HCT116 (cell line): Measurements from ENCODE around the gene ALG13. TPM values are rescaled to one million over a fixed set of nuclear protein-coding genes. Genes with fewer than 3 reads are reported as not detected.

Experiments
- ATAC-seq: fragments of 200-7000 bp; cut with Tn5 transposase; 2 replicates; pipeline ENCODE4 v1.9.1; 2020; ENCODE audit warnings: mild to moderate bottlenecking, moderate library complexity
- BruUV-seq: library from RNA; stranded (reverse); fragments of 400-500 nt; replicated peaks from 2 replicates; lab custom pipeline; 2021; lab: Mats Ljungman, UMichigan
- CTCF ChIA-PET: fragments of 300-600 bp; sonication (Branson Sonifier 250); formaldehyde crosslinking; loops from one replicate; lab custom pipeline; 2021; ENCODE audit warnings: antibody characterized with exemption; lab: Charles Lee
- POLR2A ChIA-PET: fragments of 300-600, 350-600 bp; sonication (Branson Sonifier 250); formaldehyde crosslinking; loops from one replicate; lab custom pipeline; 2021; ENCODE audit warnings: antibody characterized with exemption; lab: Charles Lee
- RAD21 ChIA-PET, 2 experiments: fragments of 300-600 bp; sonication (Branson Sonifier 250); formaldehyde crosslinking; loops; one replicate each; lab custom pipeline; 2023; ENCODE audit warnings: low total read pairs in 2 of 2; ENCODE audit not compliant: uncharacterized antibody in 2 of 2, unreplicated experiment in 2 of 2, low non-redundant PET in 1 of 2; lab: Charles Lee
- DNase-seq: peaks from one replicate; pipeline ENCODE4 v3.0.0-alpha.2; 2010; ENCODE audit warnings: low read depth, low spot score
- H2AFZ ChIP-seq: fragments of 200-600 bp; shearing (Covaris generic), sonication (generic); 2 replicates; pipeline ENCODE4 v1.6.1; 2017; ENCODE audit warnings: low read depth, mixed run types, mixed read lengths, antibody characterized with exemption, low read length; ENCODE audit not compliant: poor library complexity, severe bottlenecking
- H3K27ac ChIP-seq: 2 replicates; pipeline ENCODE4 v1.5.1; 2012; ENCODE audit warnings: low read depth, low read length
- H3K27me3 ChIP-seq: fragments of 200-600 bp; sonication (generic); 2 replicates; pipeline ENCODE4 v1.6.1; 2016; ENCODE audit warnings: mixed run types, low read length, mixed read lengths; ENCODE audit not compliant: insufficient read depth
- H3K36me3 ChIP-seq, 2 experiments: fragments of 200-500 bp in 1 of 2; fragments of 200-600 bp in 1 of 2; sonication (Bioruptor generic) in 1 of 2; sonication (generic) in 1 of 2; 2 replicates each; pipeline versions ENCODE4 v1.5.1 to v1.6.1; 2014 to 2016; ENCODE audit warnings: low read length in 2 of 2, inconsistent platforms in 1 of 2, mixed read lengths in 1 of 2, mixed run types in 1 of 2; ENCODE audit not compliant: insufficient read depth in 2 of 2, control insufficient read depth in 1 of 2
- H3K4me1 ChIP-seq, 2 experiments: fragments of 200-600 bp in 1 of 2; sonication (generic) in 1 of 2; 2 replicates each; pipeline versions ENCODE4 v1.5.1 to v1.6.1; 2012 to 2017; ENCODE audit warnings: low read length in 2 of 2, inconsistent platforms in 1 of 2, mild to moderate bottlenecking in 1 of 2, mixed read lengths in 1 of 2, mixed run types in 1 of 2, moderate library complexity in 1 of 2; ENCODE audit not compliant: insufficient read depth in 2 of 2, control insufficient read depth in 1 of 2
- H3K4me2 ChIP-seq: fragments of 200-600 bp; sonication (generic); 2 replicates; pipeline ENCODE4 v1.6.1; 2017; ENCODE audit warnings: mixed run types, low read length, mixed read lengths
- H3K4me3 ChIP-seq, 2 experiments: fragments of 200-600 bp in 1 of 2; sonication (generic) in 1 of 2; replicated peaks in 1 of 2; 2 replicates each; pipeline ENCODE4 v1.5.1; 2011 to 2016; ENCODE audit warnings: low read length in 2 of 2, control low read depth in 1 of 2, low read depth in 1 of 2, mild to moderate bottlenecking in 1 of 2, mixed read lengths in 1 of 2, mixed run types in 1 of 2
- H3K79me2 ChIP-seq: fragments of 200-600 bp; sonication (generic); 2 replicates; pipeline ENCODE4 v1.6.1; 2017; ENCODE audit warnings: mild to moderate bottlenecking, mixed run types, low read length, moderate library complexity, mixed read lengths; ENCODE audit not compliant: insufficient read depth
- H3K9ac ChIP-seq: fragments of 200-600 bp; sonication (generic); 2 replicates; pipeline ENCODE4 v1.6.1; 2016; ENCODE audit warnings: low read length, mixed read lengths
- H3K9me2 ChIP-seq: fragments of 200-600 bp; sonication (generic), shearing (Covaris generic); 2 replicates; pipeline ENCODE4 v1.6.1; 2017; ENCODE audit warnings: mixed run types, mild to moderate bottlenecking, moderate library complexity; ENCODE audit not compliant: insufficient read depth
- H3K9me3 ChIP-seq, 2 experiments: fragments of 200-500 bp in 1 of 2; fragments of 200-600 bp in 1 of 2; sonication (Bioruptor generic) in 1 of 2; sonication (generic) in 1 of 2; 2 replicates each; pipeline ENCODE4 v1.6.1; 2014 to 2017; ENCODE audit warnings: low read length in 2 of 2, mixed read lengths in 2 of 2, inconsistent platforms in 1 of 2, low read depth in 1 of 2, mild to moderate bottlenecking in 1 of 2, mixed run types in 1 of 2, moderate library complexity in 1 of 2; ENCODE audit not compliant: control insufficient read depth in 1 of 2, insufficient read depth in 1 of 2
- H4K20me1 ChIP-seq: fragments of 200-600 bp; sonication (generic), shearing (Covaris generic); 2 replicates; pipeline ENCODE4 v1.6.1; 2017; ENCODE audit warnings: mixed run types, mild to moderate bottlenecking, moderate library complexity; ENCODE audit not compliant: insufficient read depth
- ATF3 ChIP-seq: IDR thresholded peaks from 2 replicates; pipeline ENCODE4 v1.6.1; 2012
- CEBPB ChIP-seq: IDR thresholded peaks from 2 replicates; pipeline ENCODE4 v1.6.1; 2012; ENCODE audit warnings: low read depth
- CTCF ChIP-seq, 3 experiments: fragments of 200-600 bp in 1 of 3; sonication (generic) in 1 of 3; IDR thresholded peaks in 2 of 3; conservative IDR thresholded peaks in 1 of 3; 2 replicates each; pipeline ENCODE4 v1.5.1; 2012 to 2017; ENCODE audit warnings: low read depth in 2 of 3, low read length in 2 of 3, antibody characterized with exemption in 1 of 3, borderline replicate concordance in 1 of 3, control low read depth in 1 of 3, mild to moderate bottlenecking in 1 of 3, mixed read lengths in 1 of 3, mixed run types in 1 of 3, moderate library complexity in 1 of 3; ENCODE audit not compliant: insufficient read depth in 1 of 3
- ELF1 ChIP-seq: IDR thresholded peaks from 2 replicates; pipeline ENCODE4 v1.6.1; 2012; ENCODE audit warnings: low read depth, borderline replicate concordance
- EZH2phosphoT487 ChIP-seq: fragments of 200-600 bp; IDR thresholded peaks from 2 replicates; pipeline ENCODE4 v1.6.1; 2018; ENCODE audit warnings: antibody characterized with exemption, borderline replicate concordance
- JUND ChIP-seq: IDR thresholded peaks from 2 replicates; pipeline ENCODE4 v1.6.1; 2012
- RAD21 ChIP-seq: IDR thresholded peaks from 2 replicates; pipeline ENCODE4 v1.6.1; 2012; ENCODE audit warnings: low read depth, mild to moderate bottlenecking
- SP1 ChIP-seq: IDR thresholded peaks from 2 replicates; pipeline ENCODE4 v1.6.1; 2012; ENCODE audit warnings: low read depth
- SRF ChIP-seq: IDR thresholded peaks from 2 replicates; pipeline ENCODE4 v1.6.1; 2012; ENCODE audit warnings: low read depth
- TCF7L2 ChIP-seq: IDR thresholded peaks from 2 replicates; pipeline ENCODE4 v1.7.0; 2011; ENCODE audit warnings: borderline replicate concordance, inconsistent platforms; ENCODE audit not compliant: insufficient read depth, insufficient read length; ENCODE audit errors: extremely low read depth
- YY1 ChIP-seq: IDR thresholded peaks from 2 replicates; pipeline ENCODE4 v1.6.1; 2011; ENCODE audit warnings: low read length, low read depth, moderate library complexity, mild to moderate bottlenecking; ENCODE audit not compliant: insufficient replicate concordance; ENCODE audit errors: extremely low read depth
- ZFX ChIP-seq: fragments of 450-650 bp; IDR thresholded peaks from 2 replicates; pipeline ENCODE4 v1.6.1; 2017
- intact Hi-C: fragments of 100-400 bp; cut with micrococcal nuclease; formaldehyde crosslinking; loops from 2 replicates; pipeline ENCODE4 v1.10.0; 2022
- total RNA-seq: library from RNA; stranded (reverse); gene quantifications from one replicate; pipeline ENCODE4 v1.2.1, GENCODE V29; 2021; ENCODE audit not compliant: unreplicated experiment
- TF ChIP-seq, protein P1 (sequence below): IDR thresholded peaks from 2 replicates; pipeline ENCODE4 v1.6.1; 2011; ENCODE audit warnings: mild to moderate bottlenecking, low read length, moderate library complexity; ENCODE audit not compliant: insufficient replicate concordance; ENCODE audit errors: extremely low read depth
- TF ChIP-seq, protein P2 (sequence below): IDR thresholded peaks from 2 replicates; pipeline ENCODE4 v1.6.1; 2012

The ALG13 gene
- total RNA-seq, 1 experiment from 2014 or later, result 50.4 TPM

GRCh38 chrX:111779582-111779981, 98.6 kb downstream of the ALG13 start:
- TF ChIP-seq YY1, result no peak
- ChIA-PET CTCF (no interaction called here), RAD21 (no interaction called here), POLR2A (no interaction called here)
- no peak overlapping the region for H2AFZ ChIP-seq
- intact Hi-C loops, result no loop called here
- no peaks in the 10 kb centered on the region for H3K9me3 ChIP-seq
- H3K9me2 ChIP-seq, result no peaks in the 10 kb centered on the region
- H3K4me1 ChIP-seq, result no peaks in the 10 kb centered on the region
- no peaks in the 10 kb centered on the region for H3K36me3 ChIP-seq
- no peak overlapping the region for H3K4me2 ChIP-seq
- no TSS peak for BruUV-seq
- no peaks in the 10 kb centered on the region for H3K27me3 ChIP-seq
- H3K9ac ChIP-seq, result no peak overlapping the region
- no peak overlapping the region for H3K27ac ChIP-seq
- H3K79me2 ChIP-seq, result no peaks in the 10 kb centered on the region
- DNase-seq (no peak), ATAC-seq (no peak)
- no peaks in the 10 kb centered on the region for H4K20me1 ChIP-seq
- H3K4me3 ChIP-seq, result no peak overlapping the region

GRCh38 chrX:111784667-111785066, 103.7 kb downstream of the ALG13 start:
- H3K79me2 ChIP-seq, result no peaks in the 10 kb centered on the region
- H3K9ac ChIP-seq, result no peak overlapping the region
- H3K4me2 ChIP-seq, result no peak overlapping the region
- no peak for DNase-seq
- intact Hi-C loops, result no loop called here
- no peaks in the 10 kb centered on the region for H3K36me3 ChIP-seq
- no peaks in the 10 kb centered on the region for H3K9me3 ChIP-seq
- H3K9me2 ChIP-seq, result no peaks in the 10 kb centered on the region
- ATAC-seq, result no peak
- no peak overlapping the region for H2AFZ ChIP-seq
- ChIA-PET RAD21 (no interaction called here), POLR2A (no interaction called here), CTCF (no interaction called here)
- no peaks in the 10 kb centered on the region for H3K4me1 ChIP-seq
- no TSS peak for BruUV-seq
- H3K27me3 ChIP-seq, result no peaks in the 10 kb centered on the region
- no peak overlapping the region for H3K27ac ChIP-seq
- H4K20me1 ChIP-seq, result no peaks in the 10 kb centered on the region
- H3K4me3 ChIP-seq, result no peak overlapping the region
- no peak for TF ChIP-seq ZFX
- TF ChIP-seq ATF3, result no peak
- TF ChIP-seq EZH2phosphoT487, result no peak
- TF ChIP-seq JUND, result no peak
- TF ChIP-seq CEBPB, result no peak
- no peak for TF ChIP-seq ELF1
- no peak for TF ChIP-seq SRF
- no peak for TF ChIP-seq CTCF (IDR thresholded peaks at IDR 0.05 in 2 of 3, conservative IDR thresholded peaks at IDR 0.05 in 1 of 3; ENCODE audit: borderline replicate concordance in 1 of 3, insufficient read depth in 1 of 3, low read depth in 2 of 3, low read length in 2 of 3)
- TF ChIP-seq TCF7L2, result no peak
- TF ChIP-seq, protein P1, sequence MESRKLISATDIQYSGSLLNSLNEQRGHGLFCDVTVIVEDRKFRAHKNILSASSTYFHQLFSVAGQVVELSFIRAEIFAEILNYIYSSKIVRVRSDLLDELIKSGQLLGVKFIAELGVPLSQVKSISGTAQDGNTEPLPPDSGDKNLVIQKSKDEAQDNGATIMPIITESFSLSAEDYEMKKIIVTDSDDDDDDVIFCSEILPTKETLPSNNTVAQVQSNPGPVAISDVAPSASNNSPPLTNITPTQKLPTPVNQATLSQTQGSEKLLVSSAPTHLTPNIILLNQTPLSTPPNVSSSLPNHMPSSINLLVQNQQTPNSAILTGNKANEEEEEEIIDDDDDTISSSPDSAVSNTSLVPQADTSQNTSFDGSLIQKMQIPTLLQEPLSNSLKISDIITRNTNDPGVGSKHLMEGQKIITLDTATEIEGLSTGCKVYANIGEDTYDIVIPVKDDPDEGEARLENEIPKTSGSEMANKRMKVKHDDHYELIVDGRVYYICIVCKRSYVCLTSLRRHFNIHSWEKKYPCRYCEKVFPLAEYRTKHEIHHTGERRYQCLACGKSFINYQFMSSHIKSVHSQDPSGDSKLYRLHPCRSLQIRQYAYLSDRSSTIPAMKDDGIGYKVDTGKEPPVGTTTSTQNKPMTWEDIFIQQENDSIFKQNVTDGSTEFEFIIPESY, result no peak
- TF ChIP-seq RAD21, result no peak
- TF ChIP-seq SP1, result no peak
- TF ChIP-seq, protein P2, sequence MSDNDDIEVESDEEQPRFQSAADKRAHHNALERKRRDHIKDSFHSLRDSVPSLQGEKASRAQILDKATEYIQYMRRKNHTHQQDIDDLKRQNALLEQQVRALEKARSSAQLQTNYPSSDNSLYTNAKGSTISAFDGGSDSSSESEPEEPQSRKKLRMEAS, result no peak
